Endothelial cell of umbilical vein (primary cell): ENCODE measurements around the gene KRTAP11-1.

Experiments used
- CTCF ChIP-seq, 2 donors: IDR thresholded peaks; 1 replicate in 1 of 2; 2 replicates in 1 of 2; pipeline ENCODE4 v1.5.1; 2011; ENCODE audit warnings: low read length in 2 of 2, mild to moderate bottlenecking in 2 of 2, moderate library complexity in 2 of 2, control low read depth in 1 of 2, inconsistent platforms in 1 of 2, low read depth in 1 of 2; ENCODE audit not compliant: insufficient read depth in 1 of 2; ENCODE audit errors: extremely low read depth in 1 of 2
- POLR2A ChIP-seq: IDR thresholded peaks from 2 replicates; pipeline ENCODE4 v1.6.1; 2012; ENCODE audit warnings: low read depth, mild to moderate bottlenecking, control low read depth, low read length
- POLR2AphosphoS5 ChIP-seq: IDR thresholded peaks from 2 replicates; pipeline ENCODE4 v1.6.1; 2012; ENCODE audit warnings: low read depth, mild to moderate bottlenecking, control low read depth, low read length, moderate library complexity; ENCODE audit not compliant: insufficient read depth

GRCh38 chr21:30839304-30839703 lies 42.1 kb downstream of the KRTAP11-1 start:
- TF ChIP-seq POLR2AphosphoS5: no peak
- TF ChIP-seq CTCF (IDR thresholded peaks at IDR 0.05; ENCODE audit: extremely low read depth in 1 of 2, insufficient read depth in 1 of 2, low read depth in 1 of 2, low read length in 2 of 2): no peak
- TF ChIP-seq POLR2A: no peak
